H54 (cell line): ENCODE data around the gene ERMARD.

Experiments used
- DNase-seq: peaks from one replicate; pipeline ENCODE4 v3.0.0; 2011; ENCODE audit warnings: low spot score, mixed read lengths; ENCODE audit not compliant: insufficient read length
- FAIRE-seq: peaks from 3 replicates; lab custom pipeline; 2011; peaks lifted over from hg19 to GRCh38; lab: Jason Lieb, UNC
- POLR2A ChIP-seq: IDR thresholded peaks from 2 replicates; pipeline ENCODE4 v1.6.1; 2011; ENCODE audit warnings: low read depth, mild to moderate bottlenecking, low read length

ERMARD gene

GRCh38 chr6:169807229-169807628, 55.8 kb downstream of the ERMARD start:
- FAIRE-seq (no peak), DNase-seq (no peak)
- TF ChIP-seq POLR2A = no peak

DNA sequence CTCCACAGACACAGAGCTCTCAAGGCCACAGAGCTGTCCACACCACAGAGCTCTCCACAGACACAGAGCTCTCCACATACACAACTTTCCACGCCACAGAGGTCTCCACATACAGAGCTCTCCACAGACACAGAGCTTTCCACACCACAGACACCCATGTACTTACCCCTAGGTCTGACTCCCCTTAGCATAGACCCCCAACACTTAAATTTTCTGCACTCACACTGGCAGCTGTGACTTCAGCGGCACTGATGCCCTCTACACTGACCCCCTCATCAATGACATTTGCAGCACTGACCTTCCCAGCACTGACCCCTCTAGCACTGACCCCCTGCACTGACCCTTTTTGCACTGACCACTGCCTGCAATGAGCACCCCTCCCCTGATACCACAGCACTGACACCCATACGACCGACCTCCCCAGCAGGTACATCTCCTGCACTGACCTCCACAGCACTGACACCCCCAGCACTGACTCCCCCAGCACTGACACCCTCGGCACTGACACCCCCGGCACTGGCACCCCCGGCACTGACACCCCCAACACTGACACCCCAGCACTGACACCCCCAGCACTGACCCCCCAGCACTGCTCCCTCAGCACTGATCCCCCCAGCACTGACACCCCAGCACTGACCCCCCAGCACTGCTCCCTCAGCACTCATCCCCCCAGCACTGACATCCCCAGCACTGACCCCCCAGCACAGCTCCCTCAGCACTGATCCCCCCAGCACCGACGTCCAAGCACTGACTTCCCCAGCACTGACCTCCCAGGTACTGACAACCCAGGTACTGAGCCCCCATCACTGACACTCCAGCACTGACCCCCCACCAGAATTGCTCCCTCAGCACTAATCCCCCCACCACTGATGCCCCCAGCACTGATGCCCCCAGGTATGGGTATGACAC, 56.5 kb downstream of the ERMARD start:
- TF ChIP-seq POLR2A = no peak
- DNase-seq (no peak), FAIRE-seq (no peak)

DNA sequence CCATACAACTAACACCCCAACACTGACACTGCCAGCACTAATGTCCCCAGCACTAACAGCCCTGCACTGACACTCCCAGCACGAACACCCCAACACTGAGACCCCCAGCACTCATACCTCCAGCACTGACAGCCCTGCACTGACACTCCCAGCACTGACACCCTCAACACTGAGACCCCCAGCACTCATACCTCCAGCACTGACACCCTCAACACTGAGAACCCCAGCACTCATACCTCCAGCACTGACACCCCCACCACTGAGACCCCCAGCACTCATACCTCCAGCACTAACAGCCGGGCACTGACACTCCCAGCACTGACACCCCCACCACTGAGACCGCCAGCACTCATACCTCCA, 57.2 kb downstream of the ERMARD start:
- FAIRE-seq = no peak
- DNase-seq = no peak
- no peak for TF ChIP-seq POLR2A

GRCh38 chr6:169809386-169809785, 58.0 kb downstream of the ERMARD start:
- TF ChIP-seq POLR2A = no peak
- DNase-seq = no peak
- no peak for FAIRE-seq

GRCh38 chr6:169810066-169810989, 58.9 kb downstream of the ERMARD start:
- FAIRE-seq (no peak), DNase-seq (no peak)
- no peak for TF ChIP-seq POLR2A

- no peak for DNase-seq
- no peak for TF ChIP-seq POLR2A
- no peak for FAIRE-seq
Measured at GRCh38 chr6:169811072-169811471, 59.6 kb downstream of the ERMARD start.

DNA sequence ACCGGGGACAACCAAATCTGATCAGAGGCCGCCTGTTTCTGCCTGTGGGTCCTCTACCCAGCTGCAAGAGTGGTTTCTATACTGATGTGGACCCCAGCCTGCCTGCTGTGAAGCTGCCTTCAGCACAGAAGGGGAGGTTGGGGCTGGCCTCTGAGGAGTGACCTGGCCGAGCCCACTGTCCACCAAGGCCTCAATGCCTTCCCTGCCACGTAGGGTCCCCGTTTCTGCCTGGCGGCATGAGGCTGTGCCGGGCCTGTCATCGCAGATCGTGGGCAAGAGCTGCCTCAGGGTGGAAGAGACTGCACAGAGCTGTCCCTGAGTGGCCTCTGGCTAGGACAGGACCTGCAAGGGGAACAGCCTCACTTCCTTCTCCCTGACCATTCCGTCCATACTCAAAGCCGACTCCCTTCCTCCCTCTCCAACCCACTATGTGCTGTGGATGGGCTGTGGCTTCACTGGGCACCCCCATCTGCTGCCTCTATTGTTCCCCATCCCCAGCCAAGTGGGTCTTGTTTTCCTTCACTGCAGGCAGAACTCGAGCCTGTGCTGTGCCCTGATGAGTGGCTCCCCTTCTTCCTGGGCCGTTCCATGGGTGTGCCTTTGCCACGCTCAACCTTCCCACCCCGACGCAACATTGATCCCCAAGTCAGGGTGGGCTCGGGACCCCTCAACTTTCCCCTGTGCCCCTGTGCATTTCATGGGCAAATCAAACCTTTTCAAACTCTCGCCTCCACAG, 60.3 kb downstream of the ERMARD start:
- FAIRE-seq = no peak
- no peak for DNase-seq
- TF ChIP-seq POLR2A = no peak

DNA sequence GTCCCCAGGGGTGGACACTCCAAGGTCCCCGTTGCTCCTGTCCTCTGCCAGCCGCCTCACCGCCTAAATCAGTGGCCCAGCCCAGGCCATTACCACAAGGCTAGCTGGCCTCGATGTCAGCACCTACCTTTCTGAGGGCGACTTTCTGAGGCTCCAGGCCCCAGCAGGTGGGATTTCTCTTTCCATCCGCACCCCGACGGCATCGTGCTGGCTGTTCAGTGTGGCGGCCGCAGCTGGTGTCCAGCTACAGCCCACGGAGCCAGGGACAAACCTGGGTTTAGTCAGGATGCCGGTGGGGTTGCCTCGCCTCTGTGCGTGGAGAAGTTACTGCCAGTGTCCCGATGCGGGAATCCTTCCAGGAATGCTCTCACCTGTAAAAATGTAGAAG, 60.8 kb downstream of the ERMARD start:
- no peak for TF ChIP-seq POLR2A
- DNase-seq (no peak), FAIRE-seq (no peak)

DNA sequence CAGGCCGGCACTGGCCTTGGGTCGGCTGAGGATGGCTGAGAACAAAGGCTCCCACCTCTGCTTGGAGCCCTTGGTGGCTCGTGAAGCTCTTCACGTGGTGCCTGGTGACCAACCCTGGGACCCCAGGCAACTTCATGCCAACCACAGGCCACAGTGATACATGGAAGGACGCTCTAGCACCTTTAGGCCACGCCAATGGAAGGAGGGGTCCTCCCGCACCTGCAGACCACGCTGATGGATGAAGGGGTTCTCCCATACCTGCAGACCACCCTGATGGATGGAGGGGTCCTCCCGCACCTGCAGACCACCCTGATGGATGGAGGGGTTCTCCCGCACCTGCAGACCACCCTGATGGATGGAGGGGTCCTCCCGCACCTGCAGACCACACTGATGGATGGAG, 62.5 kb downstream of the ERMARD start:
- no peak for TF ChIP-seq POLR2A
- no peak for DNase-seq
- no peak for FAIRE-seq

GRCh38 chr6:169816054-169816453, 64.6 kb downstream of the ERMARD start:
- FAIRE-seq (no peak), DNase-seq (no peak)
- no peak for TF ChIP-seq POLR2A

DNA sequence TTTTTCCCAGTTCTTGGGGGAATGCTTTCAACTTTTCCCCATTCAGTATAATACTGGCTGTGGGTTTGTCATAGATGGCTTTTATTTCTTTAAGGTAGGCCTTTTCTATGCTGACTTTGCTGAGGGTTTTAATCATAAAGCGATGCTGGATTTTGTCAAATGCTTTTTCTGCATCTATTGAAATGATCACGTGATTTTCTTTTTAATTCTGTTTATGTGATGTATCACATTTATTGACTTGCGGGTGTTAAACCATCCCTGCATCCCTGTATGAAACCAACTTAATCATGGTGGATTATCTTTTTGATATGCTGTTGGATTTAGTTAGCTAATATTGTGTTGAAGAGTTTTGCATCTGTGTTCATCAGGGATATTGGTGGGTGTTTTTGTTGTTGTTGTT, 65.6 kb downstream of the ERMARD start:
- no peak for FAIRE-seq
- no peak for TF ChIP-seq POLR2A
- DNase-seq = no peak

DNA sequence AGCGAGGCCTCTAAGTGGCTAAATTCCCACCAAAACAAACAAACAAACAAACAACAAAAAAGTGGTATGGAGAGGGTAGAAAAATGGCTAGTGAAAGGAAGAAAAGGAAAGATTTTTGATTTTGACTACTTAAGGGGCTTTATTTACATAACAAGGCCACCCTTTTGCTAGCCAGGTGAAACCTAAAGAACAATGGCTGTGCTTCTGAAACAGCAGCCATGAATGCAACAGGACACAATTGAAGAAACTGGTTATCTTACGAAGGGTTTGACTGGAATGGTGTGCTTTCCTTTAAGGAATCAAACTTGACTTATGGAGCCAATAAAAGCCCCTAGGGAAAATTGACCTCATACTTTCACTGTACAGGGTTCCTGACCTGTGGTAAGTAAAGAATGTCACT, 68.9 kb downstream of the ERMARD start:
- DNase-seq = no peak
- FAIRE-seq = no peak
- TF ChIP-seq POLR2A = no peak

GRCh38 chr6:169824021-169824420, 72.6 kb downstream of the ERMARD start:
- DNase-seq = no peak
- TF ChIP-seq POLR2A = no peak
- FAIRE-seq = no peak
